Body of pancreas (tissue), 4 donors: ENCODE results near the gene AKAP12.

Experiments used
- POLR2A ChIP-seq, 3 donors: fragments of 450-650 bp; IDR thresholded peaks; one replicate each; pipeline ENCODE4 v1.6.1; 2016; ENCODE audit warnings: antibody characterized with exemption in 3 of 3, mild to moderate bottlenecking in 2 of 3
- TF ChIP-seq, protein P1 (sequence below), 7 experiments: fragments of 450-650 bp in 4 of 7; fragments of 200-600 bp in 3 of 7; sonication (generic) in 3 of 7; IDR thresholded peaks; one replicate each; pipeline ENCODE4 v1.5.1; 2016 to 2019; ENCODE audit warnings: antibody characterized with exemption in 7 of 7

DNA sequence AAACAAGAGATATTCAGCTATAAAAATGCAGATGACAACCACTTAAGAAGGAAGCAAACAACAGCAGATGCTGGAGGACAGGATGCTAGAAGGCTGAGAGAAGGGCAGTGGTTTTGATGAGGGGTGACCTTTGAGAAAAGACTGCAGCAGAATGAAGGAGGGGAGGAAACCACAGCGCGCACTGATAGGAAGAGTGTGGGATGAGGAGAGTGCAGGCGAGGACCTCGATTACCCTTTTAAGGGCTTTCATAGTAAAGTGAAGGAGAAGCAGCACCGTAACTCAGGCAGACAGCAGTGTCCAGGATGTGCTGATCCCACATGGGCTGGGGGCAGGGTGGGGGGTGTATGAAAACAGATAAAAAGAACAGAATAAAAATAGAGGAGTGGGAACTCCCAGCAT, 132.4 kb downstream of the AKAP12 start:
- TF ChIP-seq, protein P1, sequence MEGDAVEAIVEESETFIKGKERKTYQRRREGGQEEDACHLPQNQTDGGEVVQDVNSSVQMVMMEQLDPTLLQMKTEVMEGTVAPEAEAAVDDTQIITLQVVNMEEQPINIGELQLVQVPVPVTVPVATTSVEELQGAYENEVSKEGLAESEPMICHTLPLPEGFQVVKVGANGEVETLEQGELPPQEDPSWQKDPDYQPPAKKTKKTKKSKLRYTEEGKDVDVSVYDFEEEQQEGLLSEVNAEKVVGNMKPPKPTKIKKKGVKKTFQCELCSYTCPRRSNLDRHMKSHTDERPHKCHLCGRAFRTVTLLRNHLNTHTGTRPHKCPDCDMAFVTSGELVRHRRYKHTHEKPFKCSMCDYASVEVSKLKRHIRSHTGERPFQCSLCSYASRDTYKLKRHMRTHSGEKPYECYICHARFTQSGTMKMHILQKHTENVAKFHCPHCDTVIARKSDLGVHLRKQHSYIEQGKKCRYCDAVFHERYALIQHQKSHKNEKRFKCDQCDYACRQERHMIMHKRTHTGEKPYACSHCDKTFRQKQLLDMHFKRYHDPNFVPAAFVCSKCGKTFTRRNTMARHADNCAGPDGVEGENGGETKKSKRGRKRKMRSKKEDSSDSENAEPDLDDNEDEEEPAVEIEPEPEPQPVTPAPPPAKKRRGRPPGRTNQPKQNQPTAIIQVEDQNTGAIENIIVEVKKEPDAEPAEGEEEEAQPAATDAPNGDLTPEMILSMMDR (IDR thresholded peaks at IDR 0.05) = no peak
- no peak for TF ChIP-seq POLR2A (IDR thresholded peaks at IDR 0.05)
